C4-2B (cell line): Measurements from ENCODE around the gene C2CD3.

Experiments
- CTCF ChIP-seq: fragments of 450-650 bp; conservative IDR thresholded peaks from 2 replicates; pipeline ENCODE4 v1.5.1; 2017; ENCODE audit warnings: mild to moderate bottlenecking
- ZFX ChIP-seq: fragments of 450-650 bp; IDR thresholded peaks from 2 replicates; pipeline ENCODE4 v1.6.1; 2017

DNA sequence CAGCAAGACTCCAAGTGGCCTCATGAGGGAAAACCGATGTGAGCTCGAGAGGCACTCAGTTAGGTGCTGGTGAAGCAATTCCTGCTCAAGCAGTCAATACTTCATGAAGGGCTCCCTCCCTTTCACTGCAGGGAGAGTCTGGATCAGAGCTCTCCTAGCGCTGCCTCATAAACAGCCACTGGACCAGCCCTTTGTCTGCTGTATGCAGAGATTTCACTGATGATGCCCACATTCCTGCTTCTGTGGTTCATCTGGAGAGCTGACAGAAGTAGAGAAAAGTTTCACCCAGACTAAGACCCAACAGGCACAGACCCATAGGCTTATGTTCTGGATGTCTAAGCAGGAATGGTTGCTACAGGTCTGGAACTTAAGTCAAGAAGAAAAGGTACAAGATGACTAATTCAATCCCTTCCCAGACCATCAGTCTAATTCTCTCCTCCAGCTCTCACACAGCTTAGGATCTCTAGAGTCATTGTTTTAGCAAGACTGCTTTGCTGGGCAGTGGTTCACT lies 192.2 kb downstream of the C2CD3 start:
- TF ChIP-seq CTCF (no peak), ZFX (no peak)
